ENCODE measurements around the gene PRIM1. TPM values are rescaled to one million over a fixed set of nuclear protein-coding genes. Genes with fewer than 3 reads are reported as not detected.
"Not testable (repeated sequence)": the region's sequence is repeated elsewhere in the genome, so short reads cannot be mapped to it uniquely, and the experiment has no call there.

PRIM1 gene
- 11.2 TPM for total RNA-seq (ENCODE audit: unreplicated experiment)
- long read RNA-seq, transcript PRIM1-201 (13 exons, 1,393 nt): major isoform, 8 of 9 reads
- long read RNA-seq, partial matches to known transcripts: 0 of 9 reads
- long read RNA-seq, other reads (novel, unspliced or antisense): 1 of 9 reads

DNA sequence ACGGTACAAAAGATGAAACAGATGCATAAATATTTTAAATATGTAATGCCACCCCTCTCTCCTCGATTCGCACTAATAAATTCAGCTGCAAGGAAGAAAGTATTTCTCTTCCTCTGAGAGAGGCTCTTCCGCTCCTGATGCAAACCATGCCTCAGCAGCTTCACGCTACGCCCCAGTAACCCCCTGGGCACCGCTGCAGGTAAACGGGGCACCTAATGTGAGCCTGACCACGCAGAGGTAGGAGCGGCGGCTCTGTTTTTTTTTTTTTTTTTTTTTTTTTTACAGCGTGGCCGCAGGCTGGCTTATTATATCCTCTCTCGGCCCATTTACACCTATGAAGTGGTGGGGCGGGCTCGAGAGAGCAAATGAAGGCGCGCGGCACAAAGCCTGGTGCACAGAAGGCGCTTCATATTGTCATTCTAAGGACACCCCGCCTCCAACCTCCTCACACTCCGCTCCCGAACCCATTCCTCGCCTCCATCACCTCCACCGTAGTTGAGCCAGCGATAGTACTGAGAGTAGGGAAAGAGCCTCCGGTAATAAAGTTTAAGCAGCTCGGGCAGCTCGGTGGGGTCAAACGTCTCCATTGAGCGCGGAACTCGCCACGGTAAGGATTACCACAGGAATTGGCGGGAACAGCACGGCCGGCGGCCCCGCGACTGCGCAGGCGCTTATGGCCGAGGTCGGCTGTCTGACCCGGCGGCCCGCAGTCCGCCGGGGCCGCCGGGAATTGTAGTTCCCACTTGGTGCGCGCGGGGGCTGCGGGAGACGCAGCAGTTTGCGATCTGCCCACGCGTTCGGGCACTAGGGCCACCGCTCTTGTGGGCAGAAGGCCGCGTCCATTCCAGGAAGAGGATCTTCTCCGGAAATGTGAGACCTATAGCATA lies at the start of gene PRIM1:
PRIM1 (minus strand) TSS at position 612 of the 887 bp plus-strand sequence; CDS start at position 587, 25 bp downstream.
- TF ChIP-seq, protein P1, sequence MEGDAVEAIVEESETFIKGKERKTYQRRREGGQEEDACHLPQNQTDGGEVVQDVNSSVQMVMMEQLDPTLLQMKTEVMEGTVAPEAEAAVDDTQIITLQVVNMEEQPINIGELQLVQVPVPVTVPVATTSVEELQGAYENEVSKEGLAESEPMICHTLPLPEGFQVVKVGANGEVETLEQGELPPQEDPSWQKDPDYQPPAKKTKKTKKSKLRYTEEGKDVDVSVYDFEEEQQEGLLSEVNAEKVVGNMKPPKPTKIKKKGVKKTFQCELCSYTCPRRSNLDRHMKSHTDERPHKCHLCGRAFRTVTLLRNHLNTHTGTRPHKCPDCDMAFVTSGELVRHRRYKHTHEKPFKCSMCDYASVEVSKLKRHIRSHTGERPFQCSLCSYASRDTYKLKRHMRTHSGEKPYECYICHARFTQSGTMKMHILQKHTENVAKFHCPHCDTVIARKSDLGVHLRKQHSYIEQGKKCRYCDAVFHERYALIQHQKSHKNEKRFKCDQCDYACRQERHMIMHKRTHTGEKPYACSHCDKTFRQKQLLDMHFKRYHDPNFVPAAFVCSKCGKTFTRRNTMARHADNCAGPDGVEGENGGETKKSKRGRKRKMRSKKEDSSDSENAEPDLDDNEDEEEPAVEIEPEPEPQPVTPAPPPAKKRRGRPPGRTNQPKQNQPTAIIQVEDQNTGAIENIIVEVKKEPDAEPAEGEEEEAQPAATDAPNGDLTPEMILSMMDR (IDR thresholded peaks at IDR 0.05; ENCODE audit: unreplicated experiment): peak; percentile 57
- Mint-ChIP-seq H3K27ac (ENCODE audit: unreplicated experiment) (peak within 1 kb of the TSS; percentile 84), H3K4me1 (ENCODE audit: unreplicated experiment) (peaks cover 4% of the 10 kb centered on the region), H3K36me3 (ENCODE audit: low read depth, unreplicated experiment) (no peaks in the 10 kb centered on the region), H3K9me3 (ENCODE audit: unreplicated experiment) (no peaks in the 10 kb centered on the region), H3K27me3 (ENCODE audit: unreplicated experiment) (no peaks in the 10 kb centered on the region), H3K4me3 (ENCODE audit: unreplicated experiment) (peak within 1 kb of the TSS; percentile 95)
- DNase-seq (ENCODE audit: low spot score): peak; percentile 92

DNA sequence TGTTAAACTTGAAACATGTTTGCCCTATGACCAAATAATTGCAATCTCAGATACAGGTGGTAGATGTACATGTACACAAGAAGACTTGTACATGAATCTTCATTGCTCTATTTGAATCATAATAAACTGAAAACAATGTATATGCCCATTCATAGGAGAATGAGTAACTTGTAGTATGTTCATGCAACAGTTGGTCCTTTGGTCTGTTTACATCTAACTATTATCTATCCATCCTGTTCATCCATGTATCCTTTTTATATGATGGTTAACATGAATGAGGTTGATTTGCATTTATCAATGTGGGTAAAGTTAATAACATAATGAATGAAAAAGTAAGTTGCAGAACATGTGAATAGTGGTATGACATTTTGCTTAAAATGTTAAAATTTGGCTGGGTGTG lies 48.1 kb upstream of the PRIM1 start:
- DNase-seq (ENCODE audit: low spot score): no peak
- Mint-ChIP-seq H3K9me3 (ENCODE audit: unreplicated experiment) (no peaks in the 10 kb centered on the region), H3K27me3 (ENCODE audit: unreplicated experiment) (peaks cover 6% of the 10 kb centered on the region), H3K27ac (ENCODE audit: unreplicated experiment) (no peak overlapping the region), H3K4me1 (ENCODE audit: unreplicated experiment) (no peaks in the 10 kb centered on the region), H3K4me3 (ENCODE audit: unreplicated experiment) (no peak overlapping the region), H3K36me3 (ENCODE audit: low read depth, unreplicated experiment) (no peaks in the 10 kb centered on the region)
- TF ChIP-seq, protein P1 (IDR thresholded peaks at IDR 0.05; ENCODE audit: unreplicated experiment): no peak

DNA sequence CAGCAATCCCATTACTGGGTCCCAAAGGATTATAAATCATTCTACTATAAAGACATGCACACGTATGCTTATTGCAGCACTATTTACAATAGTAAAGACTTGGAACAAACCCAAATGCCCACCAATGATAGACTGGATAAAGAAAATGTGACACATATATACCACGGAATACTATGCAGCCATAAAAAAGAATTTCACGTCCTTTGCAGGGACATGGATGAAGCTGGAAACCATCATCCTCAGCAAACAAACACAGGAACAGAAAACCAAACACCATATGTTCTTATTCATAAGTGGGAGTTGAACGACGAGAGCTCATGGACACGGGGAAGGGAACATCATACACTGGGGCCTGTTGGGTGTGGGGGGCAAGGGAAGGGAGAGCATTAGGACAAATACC lies 47.2 kb upstream of the PRIM1 start:
- not testable (repeated sequence) for H3K4me3 Mint-ChIP-seq (ENCODE audit: unreplicated experiment); DNase-seq (ENCODE audit: low spot score); H3K27ac Mint-ChIP-seq (ENCODE audit: unreplicated experiment); H3K36me3 Mint-ChIP-seq (ENCODE audit: low read depth, unreplicated experiment); H3K27me3 Mint-ChIP-seq (ENCODE audit: unreplicated experiment); H3K9me3 Mint-ChIP-seq (ENCODE audit: unreplicated experiment); H3K4me1 Mint-ChIP-seq (ENCODE audit: unreplicated experiment)

DNA sequence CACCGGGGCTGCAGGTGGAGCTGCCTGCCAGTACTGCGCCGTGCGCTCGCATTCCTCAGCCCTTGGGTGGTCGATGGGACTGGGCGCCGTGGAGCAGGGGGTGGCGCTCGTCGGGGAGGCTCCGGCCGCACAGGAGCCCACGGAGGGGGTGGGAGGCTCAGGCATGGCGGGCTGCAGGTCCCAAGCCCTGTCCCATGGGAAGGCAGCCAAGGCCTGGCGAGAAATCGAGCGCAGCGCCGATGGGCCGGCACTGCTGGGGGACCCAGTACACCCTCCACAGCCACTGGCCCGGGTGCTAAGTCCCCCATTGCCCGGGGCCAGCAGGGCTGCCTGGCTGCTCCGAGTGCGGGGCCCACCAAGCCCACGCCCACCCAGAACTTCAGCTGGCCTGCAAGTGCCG lies 43.7 kb upstream of the PRIM1 start:
- H3K4me1 Mint-ChIP-seq (ENCODE audit: unreplicated experiment); H3K27ac Mint-ChIP-seq (ENCODE audit: unreplicated experiment); DNase-seq (ENCODE audit: low spot score); H3K27me3 Mint-ChIP-seq (ENCODE audit: unreplicated experiment); H3K4me3 Mint-ChIP-seq (ENCODE audit: unreplicated experiment); H3K36me3 Mint-ChIP-seq (ENCODE audit: low read depth, unreplicated experiment); H3K9me3 Mint-ChIP-seq (ENCODE audit: unreplicated experiment): not testable (repeated sequence)

DNA sequence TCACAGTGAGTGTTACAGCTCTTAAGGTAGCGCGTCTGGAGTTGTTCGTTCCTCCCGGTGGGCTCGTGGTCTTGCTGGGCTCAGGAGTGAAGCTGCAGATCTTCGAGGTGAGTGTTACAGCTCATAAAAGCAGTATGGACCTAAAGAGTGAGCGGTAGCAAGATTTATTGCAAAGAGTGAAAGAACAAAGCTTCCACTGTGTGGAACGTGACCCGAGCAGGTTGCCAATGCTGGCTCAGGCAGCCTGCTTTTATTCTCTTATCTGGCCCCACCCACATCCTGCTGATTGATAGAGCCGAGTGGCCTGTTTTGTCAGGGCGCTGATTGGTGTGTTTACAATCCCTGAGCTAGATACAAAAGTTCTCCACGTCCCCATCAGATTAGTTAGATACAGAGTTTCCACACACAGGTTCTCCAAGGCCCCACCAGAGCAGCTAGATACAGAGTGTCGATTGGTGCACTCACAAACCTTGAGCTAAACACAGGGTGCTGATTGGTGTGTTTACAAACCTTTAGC lies 43.0 kb upstream of the PRIM1 start:
- not testable (repeated sequence) for H3K4me3 Mint-ChIP-seq (ENCODE audit: unreplicated experiment); H3K9me3 Mint-ChIP-seq (ENCODE audit: unreplicated experiment); H3K27ac Mint-ChIP-seq (ENCODE audit: unreplicated experiment); H3K4me1 Mint-ChIP-seq (ENCODE audit: unreplicated experiment); DNase-seq (ENCODE audit: low spot score); H3K36me3 Mint-ChIP-seq (ENCODE audit: low read depth, unreplicated experiment); H3K27me3 Mint-ChIP-seq (ENCODE audit: unreplicated experiment)

DNA sequence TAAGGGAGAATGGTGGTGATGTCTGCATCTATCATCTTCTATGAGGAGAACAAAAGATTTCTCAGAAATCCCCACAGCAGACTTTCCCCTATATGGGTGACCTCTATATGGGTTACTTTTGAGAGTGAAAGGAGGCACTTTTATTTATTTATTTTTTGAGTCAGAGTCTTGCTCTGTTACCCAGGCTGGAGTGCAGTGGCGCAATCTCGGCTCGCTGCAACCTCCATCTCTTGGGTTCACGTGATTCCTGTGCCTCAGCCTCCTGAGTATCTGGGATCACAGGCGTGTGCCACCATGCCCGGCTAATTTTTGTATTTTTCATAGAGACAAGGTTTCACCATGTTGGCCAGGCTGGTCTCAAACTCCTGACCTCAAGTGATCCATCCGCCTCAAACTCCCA lies 41.0 kb upstream of the PRIM1 start:
- not testable (repeated sequence) for H3K9me3 Mint-ChIP-seq (ENCODE audit: unreplicated experiment); H3K27me3 Mint-ChIP-seq (ENCODE audit: unreplicated experiment); H3K4me3 Mint-ChIP-seq (ENCODE audit: unreplicated experiment); H3K4me1 Mint-ChIP-seq (ENCODE audit: unreplicated experiment); H3K27ac Mint-ChIP-seq (ENCODE audit: unreplicated experiment); H3K36me3 Mint-ChIP-seq (ENCODE audit: low read depth, unreplicated experiment); DNase-seq (ENCODE audit: low spot score)

DNA sequence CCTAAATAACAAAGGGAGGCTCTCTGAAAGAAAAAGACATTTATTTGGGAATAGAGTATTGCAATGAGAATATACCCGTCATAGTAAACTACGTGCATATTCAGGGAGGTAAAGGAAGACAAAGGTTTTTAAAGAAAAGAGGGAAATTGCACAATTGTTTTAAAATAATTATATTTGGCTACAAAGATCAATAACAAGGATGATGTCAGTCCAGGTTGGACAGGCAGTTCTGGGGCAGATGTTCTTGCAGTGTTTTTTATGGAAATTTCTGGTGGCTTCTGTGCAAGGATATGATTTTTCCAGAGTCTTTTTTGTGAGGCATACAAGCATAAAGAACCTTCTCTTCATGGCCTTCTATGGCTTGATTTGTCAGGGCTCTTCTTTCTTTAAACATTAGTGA lies 40.6 kb upstream of the PRIM1 start:
- TF ChIP-seq, protein P1 (IDR thresholded peaks at IDR 0.05; ENCODE audit: unreplicated experiment): no peak
- Mint-ChIP-seq H3K27ac (ENCODE audit: unreplicated experiment) (no peak overlapping the region), H3K4me1 (ENCODE audit: unreplicated experiment) (no peaks in the 10 kb centered on the region), H3K27me3 (ENCODE audit: unreplicated experiment) (peaks cover 5% of the 10 kb centered on the region), H3K36me3 (ENCODE audit: low read depth, unreplicated experiment) (peaks cover 5% of the 10 kb centered on the region), H3K4me3 (ENCODE audit: unreplicated experiment) (no peak overlapping the region), H3K9me3 (ENCODE audit: unreplicated experiment) (peaks cover 4% of the 10 kb centered on the region)
- no peak for DNase-seq (ENCODE audit: low spot score)

DNA sequence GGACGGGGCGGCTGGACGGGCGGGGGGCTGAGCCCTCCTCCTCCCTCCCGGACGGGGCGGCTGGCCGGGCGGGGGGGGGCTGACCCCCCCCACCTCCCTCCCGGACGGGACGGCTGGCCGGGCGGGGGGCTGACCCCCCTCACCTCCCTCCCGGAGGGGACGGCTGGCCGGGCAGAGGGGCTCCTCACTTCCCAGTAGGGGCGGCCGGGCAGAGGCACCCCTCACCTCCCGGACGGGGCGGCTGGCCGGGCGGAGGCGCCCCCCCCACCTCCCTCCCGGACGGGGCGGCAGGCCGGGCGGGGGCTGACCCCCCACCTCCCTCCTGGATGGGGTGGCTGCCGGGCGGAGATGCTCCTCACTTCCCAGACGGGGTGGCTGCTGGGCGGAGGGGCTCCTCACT lies 37.3 kb upstream of the PRIM1 start:
- not testable (repeated sequence) for H3K27ac Mint-ChIP-seq (ENCODE audit: unreplicated experiment); H3K27me3 Mint-ChIP-seq (ENCODE audit: unreplicated experiment); H3K9me3 Mint-ChIP-seq (ENCODE audit: unreplicated experiment); DNase-seq (ENCODE audit: low spot score); H3K4me1 Mint-ChIP-seq (ENCODE audit: unreplicated experiment); H3K4me3 Mint-ChIP-seq (ENCODE audit: unreplicated experiment); H3K36me3 Mint-ChIP-seq (ENCODE audit: low read depth, unreplicated experiment)
